Natural killer cell treated with Interleukin-12 subunit alpha and Interleukin-12 subunit beta and Interleukin-15 and Interleukin-18, amount 100 ng/mL, for 72 hours (primary cell): Measurements from ENCODE around the gene RDH14. TPM values are rescaled to one million over a fixed set of nuclear protein-coding genes. Genes with fewer than 3 reads are reported as not detected.

Source experiments
- ATAC-seq, 2 donors: fragments of 150-1000 bp; cut with Tn5 transposase in 1 of 2; sonication (Bioruptor Pico), chemical (Tn5 transposase) in 1 of 2; 2 replicates each; pipeline ENCODE4 v1.10.0; 2021
- DNase-seq: peaks from one replicate; pipeline ENCODE4 v3.0.0; 2022; ENCODE audit warnings: low spot score
- H3K27ac Mint-ChIP-seq, 2 donors: 1 replicate in 1 of 2; 2 replicates in 1 of 2; pipeline ENCODE4 v1.8.0; 2022; ENCODE audit warnings: mixed read lengths in 2 of 2, mild to moderate bottlenecking in 1 of 2, moderate library complexity in 1 of 2
- H3K27me3 Mint-ChIP-seq, 2 donors: 1 replicate in 1 of 2; 2 replicates in 1 of 2; pipeline ENCODE4 v1.8.0; 2022; ENCODE audit warnings: mixed read lengths in 2 of 2
- H3K36me3 Mint-ChIP-seq: one replicate; pipeline ENCODE4 v1.8.0; 2022; ENCODE audit warnings: mixed read lengths
- H3K4me1 Mint-ChIP-seq, 2 donors: 1 replicate in 1 of 2; 2 replicates in 1 of 2; pipeline ENCODE4 v1.8.0; 2022; ENCODE audit warnings: low read depth in 2 of 2, mixed read lengths in 2 of 2, mild to moderate bottlenecking in 1 of 2
- H3K4me3 Mint-ChIP-seq: one replicate; pipeline ENCODE4 v1.8.0; 2022; ENCODE audit warnings: mixed read lengths
- H3K9me3 Mint-ChIP-seq: 2 replicates; pipeline ENCODE4 v1.8.0; 2022; ENCODE audit warnings: mixed read lengths
- total RNA-seq, 2 donors: library from RNA; stranded (reverse); gene quantifications; one replicate each; pipeline ENCODE4 v1.2.3, GENCODE V29; 2022

RDH14 gene
- total RNA-seq, 2 donors from 2014 or later, result 10.2 to 14.7 TPM

- H3K4me1 Mint-ChIP-seq, result peaks cover 0 to 6% of the 10 kb centered on the region in 2 donors
- DNase-seq (no peak), ATAC-seq (no peak)
- no peak overlapping the region for H3K27ac Mint-ChIP-seq
- H3K4me3 Mint-ChIP-seq, result no peak overlapping the region
- no peaks in the 10 kb centered on the region for H3K36me3 Mint-ChIP-seq
- no peaks in the 10 kb centered on the region for H3K9me3 Mint-ChIP-seq
- H3K27me3 Mint-ChIP-seq, result peaks cover 10 to 27% of the 10 kb centered on the region in 2 donors
These were observed 54.6 kb downstream of the RDH14 start for GRCh38 chr2:18505703-18506341.

Other genes with a start within 250 kb of the RDH14 start
- not detected for gene NT5C1B, start 28.9 kb upstream of the RDH14 start, total RNA-seq